Dendritic cell treated with granulocyte-macrophage colony-stimulating factor and Interleukin-4, amounts not matched to agents 40 ng/mL and 50 ng/mL, for 4 days (primary cell): ENCODE results near the gene ACTL7B.
"Not testable (repeated sequence)": the region's sequence is repeated elsewhere in the genome, so short reads cannot be mapped to it uniquely, and the experiment has no call there.

ENCODE experiments used
- H3K27ac Mint-ChIP-seq: one replicate; pipeline ENCODE4 v1.8.0; 2022; ENCODE audit warnings: mild to moderate bottlenecking, mixed read lengths
- H3K27me3 Mint-ChIP-seq: one replicate; pipeline ENCODE4 v1.8.0; 2022; ENCODE audit warnings: mild to moderate bottlenecking, mixed read lengths
- H3K36me3 Mint-ChIP-seq: one replicate; pipeline ENCODE4 v1.8.0; 2022; ENCODE audit warnings: low read depth, mixed read lengths
- H3K4me1 Mint-ChIP-seq: one replicate; pipeline ENCODE4 v1.8.0; 2022; ENCODE audit warnings: low read depth, mixed read lengths
- H3K4me3 Mint-ChIP-seq: one replicate; pipeline ENCODE4 v1.8.0; 2022; ENCODE audit warnings: mild to moderate bottlenecking, moderate library complexity, mixed read lengths
- H3K9me3 Mint-ChIP-seq: one replicate; pipeline ENCODE4 v1.8.0; 2022; ENCODE audit warnings: mixed read lengths
- intact Hi-C: fragments of 100-400 bp; cut with micrococcal nuclease; formaldehyde crosslinking; loops from one replicate; pipeline ENCODE4 v1.15.0; 2022

The ACTL7B gene

DNA sequence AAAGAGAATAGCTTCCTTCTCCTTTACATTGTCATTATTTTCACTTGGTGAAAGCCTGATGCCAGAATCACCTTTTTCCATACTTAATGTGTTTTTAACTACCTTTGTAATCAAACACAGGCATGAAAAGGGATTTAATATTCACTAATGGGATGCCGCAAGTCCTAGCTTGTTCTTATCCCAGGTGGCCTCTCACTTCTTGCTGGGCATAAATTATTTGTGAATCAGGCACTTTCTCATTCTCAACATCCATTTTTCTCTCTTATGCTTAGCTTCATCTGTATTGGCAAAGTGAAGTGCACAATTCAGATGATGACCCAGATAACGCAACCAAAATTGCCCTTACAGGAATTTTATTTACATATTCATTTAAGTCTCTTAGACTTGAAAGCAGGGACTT is 10.9 kb downstream of the ACTL7B start:
- Mint-ChIP-seq H3K27me3 (no peaks in the 10 kb centered on the region), H3K9me3 (no peaks in the 10 kb centered on the region), H3K27ac (no peak overlapping the region), H3K36me3 (no peaks in the 10 kb centered on the region), H3K4me1 (peaks cover 34% of the 10 kb centered on the region), H3K4me3 (no peak overlapping the region)
- intact Hi-C loops: no loop called here

DNA sequence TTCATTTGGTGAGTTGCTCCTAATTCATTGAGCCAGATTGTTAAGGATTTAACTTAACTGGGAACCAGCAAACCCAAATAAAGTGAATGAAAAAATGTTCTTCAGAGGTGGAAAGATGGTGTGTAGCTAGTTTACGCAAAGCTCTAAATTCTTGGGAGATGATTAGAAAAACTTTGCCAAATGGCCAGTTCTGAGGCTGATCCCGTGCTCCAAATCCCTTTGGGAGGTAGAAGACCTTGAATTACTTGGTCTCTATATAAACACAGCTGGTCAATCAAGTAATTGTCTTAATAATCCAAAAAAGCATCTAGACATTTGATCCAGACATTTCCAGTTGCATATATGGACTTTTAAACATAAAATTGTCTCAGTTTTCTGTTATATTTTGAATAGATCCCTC is 11.4 kb downstream of the ACTL7B start:
- Mint-ChIP-seq H3K36me3 (no peaks in the 10 kb centered on the region), H3K27me3 (no peaks in the 10 kb centered on the region), H3K4me1 (peaks cover 29% of the 10 kb centered on the region), H3K27ac (no peak overlapping the region), H3K4me3 (no peak overlapping the region), H3K9me3 (no peaks in the 10 kb centered on the region)
- intact Hi-C loops: no loop called here

DNA sequence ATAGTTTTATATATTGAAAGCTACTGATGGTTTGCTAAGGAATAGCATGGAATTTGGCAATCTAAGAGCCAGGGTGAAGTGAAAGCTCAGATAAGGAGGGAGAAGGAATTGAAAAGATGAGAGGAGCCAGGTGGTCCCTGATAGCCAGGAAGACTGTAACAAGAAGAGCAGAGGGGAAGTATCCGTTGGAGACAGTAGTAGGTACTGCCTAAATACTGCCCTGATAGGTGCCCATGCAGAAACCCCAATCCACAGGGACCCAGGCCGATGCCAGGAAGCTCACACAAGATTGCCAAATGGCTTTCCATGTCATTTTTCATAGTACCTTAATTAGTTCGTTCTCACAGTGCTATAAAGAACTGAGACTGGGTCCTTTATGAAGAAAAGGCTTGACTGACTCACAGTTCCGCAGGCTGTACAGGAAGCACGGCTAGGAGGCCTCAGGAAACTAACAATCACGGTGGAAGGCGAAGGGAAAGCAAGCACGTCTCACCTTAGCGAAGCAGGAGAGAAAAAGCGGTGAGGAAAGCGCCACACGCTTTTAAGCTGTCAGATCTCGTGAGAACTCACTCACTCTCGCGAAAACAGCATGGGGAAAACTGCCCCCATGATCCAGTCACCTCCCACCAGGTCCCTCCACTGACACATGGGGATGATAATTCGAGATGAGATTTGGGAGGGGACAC is 13.0 kb downstream of the ACTL7B start:
- Mint-ChIP-seq H3K36me3 (no peaks in the 10 kb centered on the region), H3K27me3 (no peaks in the 10 kb centered on the region), H3K4me1 (peaks cover 19% of the 10 kb centered on the region), H3K27ac (no peak overlapping the region), H3K4me3 (peak overlapping the region; percentile 70), H3K9me3 (no peaks in the 10 kb centered on the region)
- intact Hi-C loops: no loop called here

DNA sequence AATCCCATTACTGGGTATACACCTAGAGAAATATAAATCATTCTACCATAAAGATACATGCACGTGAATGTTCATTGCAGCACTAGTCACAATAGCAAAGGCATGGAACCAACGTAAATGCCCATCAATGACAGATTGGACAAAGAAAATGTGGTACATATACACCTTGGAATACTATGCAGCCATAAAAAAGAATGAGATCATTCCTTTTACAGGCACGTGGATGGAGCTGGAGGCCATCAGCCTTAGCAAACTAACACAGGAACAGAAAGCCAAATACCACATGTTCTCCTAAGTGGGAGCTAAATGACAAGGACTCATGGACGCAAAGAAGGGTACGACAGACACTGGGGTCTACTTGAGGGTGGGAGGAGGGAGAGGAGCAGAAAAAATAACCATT is 16.2 kb downstream of the ACTL7B start:
- H3K4me3 Mint-ChIP-seq, H3K36me3 Mint-ChIP-seq, H3K9me3 Mint-ChIP-seq, H3K27me3 Mint-ChIP-seq, intact Hi-C loops, H3K27ac Mint-ChIP-seq: not testable (repeated sequence)
- H3K4me1 Mint-ChIP-seq: peaks cover 33% of the 10 kb centered on the region

DNA sequence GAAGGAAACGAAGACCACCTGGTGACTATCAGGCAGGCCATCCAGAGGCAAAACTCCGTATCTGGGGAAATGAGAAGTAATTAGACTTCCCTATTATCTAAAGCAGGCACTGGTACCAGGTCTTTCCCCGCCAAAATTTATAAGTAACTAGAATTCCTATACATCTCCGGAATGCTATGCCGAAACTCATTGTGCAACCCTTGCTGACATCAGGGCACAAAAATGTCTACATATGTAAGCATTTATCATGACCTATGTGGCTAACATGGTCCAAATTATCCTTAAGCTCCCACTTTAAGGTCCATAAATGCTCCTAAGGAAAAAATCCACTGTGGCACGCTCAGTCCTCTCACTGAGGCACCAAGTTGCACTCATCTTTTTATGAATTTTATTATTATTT is 17.8 kb downstream of the ACTL7B start:
- intact Hi-C loops: no loop called here
- peaks cover 33% of the 10 kb centered on the region for H3K4me1 Mint-ChIP-seq
- H3K36me3 Mint-ChIP-seq: no peaks in the 10 kb centered on the region
- no peaks in the 10 kb centered on the region for H3K27me3 Mint-ChIP-seq
- H3K4me3 Mint-ChIP-seq: no peak overlapping the region
- no peak overlapping the region for H3K27ac Mint-ChIP-seq
- H3K9me3 Mint-ChIP-seq: peaks cover 8% of the 10 kb centered on the region

DNA sequence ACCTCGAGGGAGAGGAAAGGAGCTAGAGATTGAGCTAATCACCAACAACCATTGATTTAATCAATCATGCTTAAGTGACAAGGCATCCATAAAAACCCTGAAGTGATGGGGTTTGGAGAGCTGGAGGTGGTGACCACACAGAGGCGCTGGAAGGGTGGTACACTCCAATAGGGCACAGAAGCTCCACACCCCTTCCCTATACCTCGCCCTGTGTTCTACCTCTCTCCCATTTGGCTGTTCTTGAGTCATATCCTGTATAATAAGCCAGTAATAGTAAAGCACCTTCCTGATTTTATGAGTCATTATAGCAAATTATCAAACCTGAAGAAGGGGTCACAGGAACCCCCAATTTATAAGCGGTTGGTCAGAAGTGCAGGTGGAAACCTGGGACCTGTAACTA is 18.3 kb downstream of the ACTL7B start:
- Mint-ChIP-seq H3K4me1 (peaks cover 28% of the 10 kb centered on the region), H3K27ac (no peak overlapping the region), H3K9me3 (peaks cover 8% of the 10 kb centered on the region), H3K27me3 (no peaks in the 10 kb centered on the region), H3K36me3 (no peaks in the 10 kb centered on the region), H3K4me3 (no peak overlapping the region)
- intact Hi-C loops: no loop called here

DNA sequence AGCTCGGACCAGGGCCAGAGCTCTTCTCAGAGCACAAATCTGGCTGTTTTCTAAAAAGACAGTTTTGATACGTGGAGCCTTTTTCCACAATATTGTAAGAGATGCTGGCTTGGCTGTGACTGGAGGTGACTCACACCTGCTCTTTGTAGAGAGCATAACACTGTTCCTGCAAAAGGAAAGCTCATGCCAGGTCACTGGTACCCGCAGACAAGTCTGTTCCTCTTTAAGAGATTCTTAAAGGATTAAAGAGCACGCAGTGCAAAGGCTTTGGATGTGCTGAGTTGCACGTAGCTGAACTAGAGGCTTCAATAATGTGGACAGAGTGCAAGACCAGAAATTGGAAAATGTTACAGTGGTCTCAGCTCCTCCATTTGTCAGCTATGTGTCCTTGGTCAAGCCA is 19.0 kb downstream of the ACTL7B start:
- H3K9me3 Mint-ChIP-seq: peaks cover 8% of the 10 kb centered on the region
- intact Hi-C loops: no loop called here
- H3K27me3 Mint-ChIP-seq: no peaks in the 10 kb centered on the region

DNA sequence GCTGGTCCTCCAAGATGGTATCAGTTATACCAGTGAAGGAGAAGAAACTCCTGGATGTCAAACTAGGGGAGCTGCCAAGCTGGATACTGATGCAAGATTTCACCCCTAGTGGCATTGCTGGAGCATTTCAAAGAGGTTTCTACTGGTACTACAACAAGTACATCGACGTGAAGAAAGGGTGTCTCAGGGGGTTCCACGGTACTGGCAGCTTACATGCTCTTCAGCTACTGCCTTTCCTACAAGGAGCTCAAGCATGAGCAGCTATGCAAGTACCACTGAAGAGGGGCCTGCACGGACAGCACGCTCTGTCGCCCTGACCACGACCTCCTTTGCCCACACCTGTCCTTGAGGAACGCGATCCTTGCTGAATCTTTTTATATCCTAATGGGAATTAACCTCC is 19.5 kb downstream of the ACTL7B start:
- Mint-ChIP-seq H3K27ac (no peak overlapping the region), H3K4me3 (no peak overlapping the region), H3K27me3 (no peaks in the 10 kb centered on the region), H3K4me1 (peaks cover 23% of the 10 kb centered on the region), H3K36me3 (no peaks in the 10 kb centered on the region), H3K9me3 (peaks cover 8% of the 10 kb centered on the region)
- intact Hi-C loops: no loop called here

More for the DNA sequence above, 19.0 kb downstream of the ACTL7B start:
- Mint-ChIP-seq H3K27ac (no peak overlapping the region), H3K4me3 (no peak overlapping the region), H3K4me1 (peaks cover 23% of the 10 kb centered on the region), H3K36me3 (no peaks in the 10 kb centered on the region)

DNA sequence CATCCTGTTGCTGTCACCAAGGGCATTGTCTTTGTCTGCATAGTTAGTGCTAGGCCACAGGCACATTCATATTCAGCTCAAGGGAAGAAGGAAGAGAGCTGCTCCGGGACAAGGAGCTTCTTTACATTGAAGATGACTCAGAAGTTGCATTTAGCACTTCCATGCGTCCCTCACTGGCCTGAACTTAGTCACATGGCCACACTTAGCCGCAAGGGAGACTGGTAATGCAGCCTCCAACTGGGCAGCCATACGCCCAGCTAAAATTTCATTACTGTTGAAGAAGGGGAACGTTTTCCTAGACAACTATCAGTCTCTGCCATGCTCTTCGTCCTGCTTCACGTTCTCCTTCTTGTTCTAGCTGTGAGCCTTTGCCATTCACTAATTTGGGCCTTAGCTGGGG is 20.0 kb downstream of the ACTL7B start:
- no peak overlapping the region for H3K27ac Mint-ChIP-seq
- no peaks in the 10 kb centered on the region for H3K36me3 Mint-ChIP-seq
- no peaks in the 10 kb centered on the region for H3K27me3 Mint-ChIP-seq
- H3K4me1 Mint-ChIP-seq: peaks cover 25% of the 10 kb centered on the region
- H3K4me3 Mint-ChIP-seq: no peak overlapping the region
- intact Hi-C loops: no loop called here
- peaks cover 8% of the 10 kb centered on the region for H3K9me3 Mint-ChIP-seq

DNA sequence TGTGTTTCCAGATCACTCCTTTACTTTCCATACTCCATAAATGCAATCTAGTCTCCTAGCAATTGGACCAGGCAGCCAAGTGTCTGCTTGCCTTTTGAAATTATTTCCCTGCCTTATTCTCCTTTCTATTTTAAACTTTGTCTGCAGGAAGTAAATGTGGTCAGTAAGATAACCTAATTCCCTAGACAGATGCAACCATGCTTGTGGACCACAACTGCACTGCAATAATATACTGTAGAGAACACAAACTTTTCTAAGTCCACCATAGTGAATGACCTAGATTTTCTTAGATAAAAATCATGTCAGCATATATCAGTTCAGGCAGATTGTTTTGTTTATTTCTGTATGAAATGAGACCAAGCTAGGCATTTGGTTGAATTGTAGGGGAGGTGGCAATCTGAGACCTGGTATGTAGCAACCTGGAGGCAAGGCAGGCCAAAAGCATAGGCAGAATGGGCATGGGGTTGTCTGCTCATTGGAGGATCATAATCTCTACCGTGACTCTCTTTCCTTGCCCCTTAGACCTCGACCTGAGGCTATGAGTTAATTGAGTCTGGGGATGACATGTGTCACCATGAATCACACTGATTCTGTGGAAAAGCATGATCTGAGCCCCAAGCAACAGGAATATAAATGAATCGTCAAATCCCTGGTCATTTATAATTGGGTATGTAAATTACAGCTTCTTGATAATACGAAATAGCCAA is 20.7 kb downstream of the ACTL7B start:
- no peak overlapping the region for H3K27ac Mint-ChIP-seq

DNA sequence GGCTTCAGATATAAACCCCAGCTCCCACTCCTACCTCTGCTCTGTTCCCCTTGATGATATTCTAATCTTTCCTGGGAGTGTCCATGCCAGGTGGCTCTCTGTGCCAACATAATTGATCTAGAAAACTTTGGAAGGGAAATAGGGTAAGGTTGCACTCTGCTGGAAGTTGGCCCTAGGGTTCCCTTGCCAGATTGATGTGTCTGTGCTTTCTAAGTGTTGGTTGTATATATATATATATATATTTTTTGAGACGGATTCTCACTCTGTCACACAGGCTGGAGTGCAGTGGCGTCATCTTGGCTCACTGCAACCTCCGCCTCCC is 23.6 kb downstream of the ACTL7B start:
- peaks cover 8% of the 10 kb centered on the region for H3K9me3 Mint-ChIP-seq
- H3K27ac Mint-ChIP-seq: no peak overlapping the region
- intact Hi-C loops: no loop called here
- H3K4me3 Mint-ChIP-seq: no peak overlapping the region
- peaks cover 36% of the 10 kb centered on the region for H3K4me1 Mint-ChIP-seq
- no peaks in the 10 kb centered on the region for H3K36me3 Mint-ChIP-seq
- H3K27me3 Mint-ChIP-seq: no peaks in the 10 kb centered on the region

More for the DNA sequence above, 20.7 kb downstream of the ACTL7B start:
- Mint-ChIP-seq H3K4me1 (peaks cover 32% of the 10 kb centered on the region), H3K4me3 (no peak overlapping the region), H3K36me3 (no peaks in the 10 kb centered on the region), H3K27me3 (no peaks in the 10 kb centered on the region), H3K9me3 (peaks cover 8% of the 10 kb centered on the region)
- intact Hi-C loops: no loop called here

DNA sequence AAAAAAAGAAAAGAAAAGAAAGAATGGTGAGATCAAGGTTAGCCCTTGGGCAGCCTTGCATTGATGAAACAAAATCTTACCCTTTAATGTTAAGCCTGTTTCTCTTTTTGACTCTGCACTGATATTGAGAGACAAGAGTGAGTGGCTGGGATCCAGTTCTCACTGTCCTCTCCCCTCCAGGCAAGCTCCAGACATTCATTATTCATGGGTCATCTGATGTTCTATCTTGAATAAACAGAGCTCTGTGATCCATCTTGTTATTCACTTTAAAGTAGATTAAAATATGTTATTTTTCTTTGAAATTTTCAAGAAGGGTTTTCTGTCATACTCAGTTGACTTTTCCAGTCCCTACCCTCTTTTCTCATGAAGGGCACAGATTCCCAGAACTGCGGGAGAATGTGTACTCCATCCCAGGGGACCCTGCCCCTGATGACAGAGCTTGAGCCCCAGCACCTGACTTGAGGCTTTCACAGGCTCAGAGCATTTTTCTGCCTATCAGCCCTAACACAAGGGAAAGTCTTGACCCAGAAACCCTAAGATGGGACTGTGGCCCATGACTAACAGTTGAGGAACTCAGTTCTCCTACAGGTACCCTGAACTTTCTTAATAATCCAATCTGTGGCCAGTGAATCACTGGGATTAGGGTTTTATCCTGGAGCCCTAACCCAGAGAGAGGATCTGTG is 24.1 kb downstream of the ACTL7B start:
- H3K27ac Mint-ChIP-seq: no peak overlapping the region
- no peak overlapping the region for H3K4me3 Mint-ChIP-seq
- peaks cover 8% of the 10 kb centered on the region for H3K9me3 Mint-ChIP-seq
- peaks cover 36% of the 10 kb centered on the region for H3K4me1 Mint-ChIP-seq
- no peaks in the 10 kb centered on the region for H3K36me3 Mint-ChIP-seq
- H3K27me3 Mint-ChIP-seq: no peaks in the 10 kb centered on the region
- intact Hi-C loops: no loop called here

DNA sequence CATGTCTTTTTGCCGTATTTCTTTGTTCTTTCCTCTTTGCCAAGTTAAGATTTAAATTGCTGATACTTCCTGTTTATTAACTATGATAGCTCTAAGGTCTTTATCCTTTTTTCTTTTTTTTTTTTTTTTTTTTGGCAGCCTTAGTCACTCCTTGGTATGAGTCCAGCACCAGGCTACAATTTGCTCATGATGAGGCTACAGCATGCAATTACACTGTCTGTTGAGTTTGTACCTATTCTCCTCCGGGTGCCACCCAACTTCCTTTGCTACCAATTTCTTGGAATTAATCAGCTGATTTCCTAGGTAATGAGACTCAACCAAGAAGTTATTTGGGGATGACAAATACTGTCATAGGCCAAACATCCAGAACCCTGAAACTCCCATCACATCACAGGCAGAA is 25.5 kb downstream of the ACTL7B start:
- Mint-ChIP-seq H3K9me3 (no peaks in the 10 kb centered on the region), H3K4me3 (no peak overlapping the region), H3K4me1 (peaks cover 23% of the 10 kb centered on the region), H3K36me3 (no peaks in the 10 kb centered on the region), H3K27me3 (no peaks in the 10 kb centered on the region), H3K27ac (peak overlapping the region; percentile 2)
- intact Hi-C loops: no loop called here

DNA sequence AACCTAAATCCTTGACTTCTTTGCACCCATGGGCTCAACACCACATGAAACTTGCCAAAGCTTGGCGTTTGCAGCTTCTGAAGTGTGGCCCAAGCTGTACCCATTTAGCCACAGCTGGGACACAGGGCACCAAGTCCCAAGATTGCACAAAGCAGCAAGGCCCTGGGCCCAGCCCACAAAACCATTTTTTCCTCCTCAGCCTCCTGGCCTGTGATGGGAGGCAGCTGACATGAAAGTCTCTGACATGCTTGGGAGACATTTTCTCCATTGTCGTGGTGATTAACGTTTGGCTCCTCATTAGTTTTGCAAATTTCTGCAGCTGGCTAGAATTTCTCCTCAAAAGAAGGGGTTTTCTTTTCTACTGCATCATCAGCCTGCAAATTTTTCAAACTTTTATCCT is 32.0 kb downstream of the ACTL7B start:
- Mint-ChIP-seq H3K27me3 (no peaks in the 10 kb centered on the region), H3K4me3 (no peak overlapping the region), H3K36me3 (peaks cover 8% of the 10 kb centered on the region), H3K4me1 (peaks cover 22% of the 10 kb centered on the region), H3K27ac (no peak overlapping the region), H3K9me3 (peaks cover 26% of the 10 kb centered on the region)
- intact Hi-C loops: no loop called here
